Kidney glomerular epithelial cell (primary cell): Measurements from ENCODE around the gene SPAG7.

ENCODE experiments used
- DNase-seq: peaks from one replicate; lab custom pipeline; 2025; lab: John Stamatoyannopoulos, UW

The SPAG7 gene

DNA sequence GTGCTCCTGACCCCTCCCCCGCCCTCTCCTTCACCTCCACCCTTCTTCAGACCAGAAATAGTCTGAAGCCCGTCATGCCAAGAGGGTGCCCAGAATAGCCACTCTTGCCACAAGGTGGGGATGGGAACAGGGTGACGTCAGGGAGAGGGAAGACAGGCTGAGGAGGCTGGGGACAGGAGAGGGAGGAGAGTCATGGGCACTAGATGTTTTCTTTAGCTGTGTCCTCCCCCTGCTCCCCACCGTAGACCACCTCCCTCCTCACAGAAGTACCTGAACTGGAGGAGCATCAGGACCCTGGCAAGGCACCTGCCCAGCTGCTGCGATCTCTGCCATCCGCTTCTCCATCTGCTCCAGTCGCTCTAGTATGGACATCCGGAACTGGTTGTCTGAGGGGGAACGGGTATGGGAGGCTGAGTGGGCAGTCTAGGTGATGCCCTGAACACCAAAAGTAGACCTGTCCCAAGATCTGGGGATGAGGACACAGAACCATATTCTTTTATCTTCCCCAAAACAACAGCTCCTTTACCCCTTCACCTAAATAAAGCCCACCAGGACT lies 6.6 kb upstream of the SPAG7 start:
- no peak for DNase-seq

DNA sequence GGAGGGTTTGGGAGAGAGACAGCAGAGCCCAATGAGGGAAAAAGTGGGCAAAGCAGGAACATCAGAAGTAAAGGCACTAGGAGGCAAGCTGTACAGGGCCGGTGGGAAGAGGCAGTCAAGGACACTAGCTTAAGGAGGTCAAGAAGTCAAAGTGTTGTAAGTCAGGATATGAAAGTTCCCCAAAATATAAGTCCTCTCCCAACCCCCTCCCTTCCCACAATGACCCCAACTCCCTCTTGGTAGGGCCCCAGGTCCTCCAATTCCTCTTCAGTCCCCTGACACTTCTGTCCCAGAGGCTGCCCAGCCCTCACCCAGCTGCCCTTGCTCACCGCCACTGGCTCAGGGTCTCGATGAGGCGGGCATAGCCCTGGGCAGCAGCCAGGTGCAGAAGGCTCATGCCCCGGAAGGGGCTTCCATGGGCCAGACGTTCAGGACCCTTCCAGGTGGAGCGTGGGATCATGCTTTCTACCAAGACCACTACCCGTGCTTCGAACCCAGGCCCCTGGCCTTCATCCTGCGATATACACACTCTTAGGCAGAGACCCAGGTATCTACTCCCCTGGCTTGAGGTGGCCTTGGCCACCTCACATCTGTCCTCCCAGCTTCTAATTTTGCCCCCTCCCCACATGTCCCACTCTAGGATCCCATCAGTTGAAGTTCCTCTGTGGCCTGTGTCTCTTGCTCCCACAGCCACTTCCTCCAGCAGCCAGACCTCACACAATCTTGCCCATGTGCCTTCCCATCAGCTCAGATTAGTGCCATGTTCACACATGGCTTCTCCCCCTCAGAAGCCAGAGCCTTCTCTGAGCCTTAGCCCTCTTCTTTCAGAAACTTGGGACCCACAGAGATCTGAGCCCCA lies 5.9 kb upstream of the SPAG7 start:
- DNase-seq, result no peak

DNA sequence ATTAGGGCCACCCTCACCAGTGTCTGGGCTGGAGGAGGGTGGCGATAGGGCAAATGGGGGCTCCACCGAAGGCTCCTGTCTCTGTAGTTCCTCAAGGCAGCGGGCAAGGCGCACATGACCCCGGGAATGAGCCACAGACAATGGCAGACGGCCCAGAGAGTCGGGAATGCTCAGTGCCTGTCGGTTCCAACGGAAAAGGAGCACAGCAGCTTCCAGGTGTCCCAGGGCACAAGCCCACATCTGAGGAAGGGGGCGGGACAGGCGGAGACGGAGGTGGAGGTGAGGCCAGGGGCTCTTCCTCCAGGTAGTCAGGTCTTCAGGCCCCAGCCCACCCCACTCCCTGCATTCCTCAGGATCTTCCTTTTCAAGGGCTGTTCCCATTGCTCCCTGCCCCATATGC lies 5.1 kb upstream of the SPAG7 start:
- no peak for DNase-seq

DNA sequence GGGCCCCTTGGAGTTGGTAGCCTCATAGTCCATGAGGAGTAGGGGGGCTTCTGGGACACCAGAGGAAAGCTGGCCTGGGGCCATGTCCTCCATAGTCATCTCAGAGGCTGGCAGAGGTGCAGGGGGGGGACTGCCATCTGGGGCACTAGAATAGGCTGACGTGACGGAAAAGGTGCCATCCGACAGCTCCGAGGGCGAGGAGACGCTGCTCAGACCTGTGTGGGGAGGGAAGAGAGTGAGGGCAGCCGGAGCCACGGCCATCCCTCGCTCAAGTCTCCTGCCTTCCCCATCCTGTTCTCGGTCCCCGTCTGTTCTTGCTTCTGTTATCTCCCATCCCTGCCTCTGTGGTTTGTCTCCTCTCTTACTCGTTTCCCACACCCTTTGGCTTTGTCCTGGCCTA lies 4.7 kb upstream of the SPAG7 start:
- DNase-seq, result no peak

DNA sequence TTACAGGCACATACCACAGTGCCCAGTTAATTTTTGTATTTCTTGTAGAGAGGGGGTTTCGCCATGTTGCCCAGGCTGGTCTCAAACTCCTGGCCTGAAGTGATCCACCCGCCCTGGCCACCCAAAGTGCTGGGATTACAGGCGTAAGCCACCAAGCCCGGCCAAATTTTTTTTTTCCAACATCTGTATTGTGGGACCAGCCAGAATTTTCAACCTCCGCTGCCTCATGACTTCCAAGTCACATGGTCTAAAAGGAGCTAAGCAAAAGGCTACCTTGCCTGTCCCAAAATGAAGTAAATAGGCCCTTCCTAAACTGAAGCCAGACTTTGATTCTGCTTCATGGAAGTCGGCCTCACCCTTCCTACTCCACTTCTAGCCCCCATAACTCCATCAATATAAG lies 4.2 kb upstream of the SPAG7 start:
- no peak for DNase-seq

DNA sequence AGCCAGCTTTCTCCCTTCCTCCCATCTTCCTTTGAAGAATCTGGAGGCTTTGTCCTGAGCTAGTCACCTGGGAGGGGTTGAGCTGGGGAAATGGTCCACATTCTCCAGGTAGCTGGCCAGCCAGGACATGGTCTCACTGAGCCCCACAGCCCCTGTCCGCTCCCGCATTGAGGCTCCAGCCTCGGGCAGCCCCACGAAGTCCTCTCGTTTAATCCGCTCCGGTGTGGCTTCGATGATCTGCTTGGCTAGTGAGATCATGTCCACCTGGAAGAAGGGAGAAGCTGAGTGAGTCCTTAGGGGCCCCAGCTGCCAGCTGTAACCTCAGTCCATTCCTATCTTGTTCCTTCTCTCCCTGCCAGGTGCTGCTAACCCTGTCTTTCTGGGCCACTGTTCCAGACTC lies 2.7 kb upstream of the SPAG7 start:
- DNase-seq, result no peak

DNA sequence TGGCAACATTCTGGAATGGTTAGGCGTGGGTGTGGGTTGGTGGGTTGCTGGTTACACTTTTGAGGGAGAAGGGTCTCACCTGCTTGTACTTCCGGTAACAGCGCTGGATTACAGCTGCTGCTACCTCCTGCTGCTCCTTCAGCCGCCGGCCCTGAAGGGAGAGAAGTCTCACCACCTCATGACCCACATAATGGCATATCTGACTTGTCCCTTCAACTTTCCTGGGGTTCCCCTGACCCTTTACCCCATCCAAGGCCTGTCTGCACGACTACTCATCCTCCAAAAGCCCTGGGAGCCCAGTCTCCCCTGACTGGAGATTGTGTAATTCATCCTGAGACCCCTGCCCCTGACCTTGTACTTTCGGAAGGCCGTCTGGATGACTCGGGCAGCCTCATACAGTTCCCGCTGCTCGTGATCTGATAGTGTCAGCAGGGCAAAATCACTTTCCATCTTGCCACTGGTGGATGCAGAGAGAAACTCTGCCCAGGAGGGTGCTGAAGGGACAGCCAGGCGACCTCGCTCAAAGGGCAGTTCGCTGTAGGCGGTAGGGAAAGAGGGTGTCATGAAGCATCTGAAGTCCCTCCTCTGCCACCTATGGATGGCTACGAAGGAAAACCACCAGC lies 2.0 kb upstream of the SPAG7 start:
- no peak for DNase-seq

DNA sequence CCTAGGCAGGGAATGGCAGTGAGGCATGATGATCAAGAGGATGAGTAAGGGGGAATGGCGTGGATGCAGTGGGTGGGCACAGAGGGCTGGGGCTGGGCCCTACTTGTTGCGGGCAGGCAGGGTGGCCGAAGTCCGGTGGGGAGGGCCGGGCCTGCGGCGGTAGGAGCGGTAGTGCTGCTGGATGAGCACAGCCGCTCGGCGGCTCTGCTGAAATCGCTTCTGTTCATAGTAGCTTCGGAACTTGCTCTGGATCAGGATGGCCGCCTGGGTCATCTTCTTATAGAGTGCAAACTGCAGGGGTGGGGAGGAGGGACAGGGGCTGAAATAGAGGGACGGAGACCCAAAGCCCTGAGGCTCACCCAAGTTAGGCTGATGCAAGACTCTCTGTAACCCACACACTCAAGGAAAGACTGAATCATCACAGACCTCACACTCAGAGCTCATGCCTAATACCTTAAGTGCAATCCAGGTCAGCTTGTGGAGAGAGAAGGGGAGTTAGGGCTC lies 1.5 kb upstream of the SPAG7 start:
- peak; percentile 76 for DNase-seq

DNA sequence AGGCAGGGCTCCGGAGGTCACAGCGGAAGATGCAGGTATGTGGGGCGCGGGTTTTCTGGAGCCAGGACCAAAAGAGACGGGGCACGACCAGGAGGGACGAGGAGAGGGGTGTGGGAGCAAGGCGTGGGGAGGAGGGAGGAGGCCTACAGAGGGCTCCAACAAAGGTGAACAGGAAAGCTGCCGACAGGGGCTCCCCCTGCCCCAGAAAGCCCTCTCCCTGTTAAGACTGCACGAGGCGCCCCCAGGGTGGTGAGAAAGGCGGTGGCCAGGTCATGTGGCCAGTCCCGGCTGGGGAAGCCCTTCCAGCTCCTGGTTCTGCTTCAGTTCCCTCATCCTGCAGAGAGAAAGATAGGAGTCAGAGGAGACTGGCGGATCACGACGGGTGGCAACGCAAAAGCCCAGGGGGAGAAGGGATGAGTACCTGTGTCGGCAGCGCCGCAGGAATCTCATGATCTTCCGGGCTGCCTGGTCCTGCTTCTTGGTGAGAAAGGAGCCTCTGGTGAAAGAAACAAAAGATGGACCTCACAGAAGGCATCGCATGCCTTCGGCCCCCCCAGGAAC lies 949 bp upstream of the SPAG7 start:
- peak; percentile 62 for DNase-seq

DNA sequence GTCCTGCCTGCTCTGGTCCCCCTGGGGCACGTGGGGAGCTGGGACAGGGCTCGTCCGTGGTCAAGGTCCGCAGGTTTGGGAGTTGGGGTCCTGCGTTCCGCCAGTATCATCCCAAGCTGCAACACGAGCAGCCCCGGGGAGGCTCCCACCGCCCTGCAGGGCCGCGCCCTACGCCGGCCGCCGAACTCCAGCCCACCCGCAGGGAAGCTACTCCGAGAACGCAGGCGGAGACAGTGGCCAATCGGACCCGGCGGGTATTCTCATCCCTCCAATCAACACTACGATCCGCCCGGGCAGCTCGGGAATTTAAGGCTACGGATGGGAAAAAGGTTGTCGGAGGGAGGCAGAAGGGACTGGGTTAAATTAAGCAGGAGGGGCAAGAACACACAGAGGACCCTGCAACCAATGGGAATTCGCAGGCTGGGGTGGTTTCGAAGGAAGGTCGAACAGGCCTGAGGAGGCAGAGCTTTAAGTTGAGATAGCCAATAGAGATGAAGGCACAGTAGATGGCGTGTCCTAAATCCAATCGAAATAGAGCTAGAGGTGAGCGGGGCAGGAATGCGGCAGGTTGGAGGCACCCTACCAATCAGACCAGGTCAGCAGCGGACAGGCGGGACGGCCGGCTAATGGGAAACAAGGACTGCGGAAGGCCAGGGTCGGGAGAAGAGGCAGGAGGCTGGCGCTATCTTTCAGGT lies 626 bp downstream of the SPAG7 start:
- peak; percentile 99 for DNase-seq

DNA sequence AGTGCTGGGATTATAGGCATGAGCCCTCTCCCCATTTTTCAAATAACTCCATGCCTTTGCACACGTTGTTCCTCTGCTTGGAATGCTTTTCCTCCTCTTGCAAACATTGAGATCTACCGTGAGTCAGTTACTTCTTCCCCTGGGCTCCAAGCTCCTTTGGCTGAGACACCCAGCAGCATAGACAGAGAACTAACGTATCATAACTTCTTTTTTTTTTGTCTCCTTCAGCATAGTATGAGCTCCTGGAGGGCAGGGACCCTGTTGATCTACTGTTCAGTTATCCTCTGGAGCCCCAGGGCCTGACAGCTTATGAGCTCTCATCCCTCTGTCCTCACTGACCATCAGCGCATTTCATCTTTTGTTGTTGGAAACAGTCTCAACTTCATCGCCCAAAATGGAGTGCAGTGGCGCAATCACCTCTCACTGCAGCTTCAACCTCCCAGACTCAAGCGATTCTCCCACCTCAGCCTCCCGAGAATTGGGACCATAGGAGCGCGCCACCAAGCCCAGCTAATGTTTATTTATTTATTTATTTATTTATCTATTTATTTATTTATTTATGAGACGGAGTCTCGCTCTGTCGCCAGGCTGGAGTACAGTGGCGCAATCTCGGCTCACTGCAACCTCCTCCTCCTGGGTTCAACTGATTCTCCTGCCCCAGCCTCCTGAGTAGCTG lies 2.2 kb downstream of the SPAG7 start:
- no peak for DNase-seq

DNA sequence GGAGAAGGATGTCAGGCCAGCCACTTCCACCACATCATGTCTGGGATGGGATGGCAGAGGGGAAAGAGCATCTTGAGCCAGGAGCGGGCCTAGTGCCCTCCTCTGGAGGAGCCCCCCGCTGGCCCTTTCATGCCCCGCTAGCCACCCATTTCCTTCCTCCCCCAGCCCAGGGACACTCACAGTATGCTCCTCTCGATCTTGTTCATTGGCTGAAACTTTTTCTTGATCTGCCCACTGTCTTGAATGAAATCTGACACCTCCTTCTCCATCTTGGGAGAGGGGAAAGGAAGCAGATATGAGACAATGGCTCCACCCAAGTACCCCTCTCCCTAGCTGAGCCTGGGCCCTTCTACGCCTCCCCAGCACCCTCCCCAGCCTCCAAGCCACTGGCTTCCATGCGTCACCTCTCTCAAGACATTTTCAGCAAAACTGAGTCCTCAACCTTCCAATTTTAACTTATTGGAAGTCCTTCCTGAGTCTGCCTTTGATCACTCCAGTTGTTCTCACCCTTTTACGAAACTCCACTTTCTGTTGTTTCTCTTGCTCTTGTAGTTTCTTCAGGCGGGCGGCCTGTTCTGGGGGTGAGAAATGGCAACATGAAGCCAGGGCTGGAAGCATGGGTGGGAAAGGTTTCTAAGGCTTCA lies 7.2 kb downstream of the SPAG7 start:
- no peak for DNase-seq

DNA sequence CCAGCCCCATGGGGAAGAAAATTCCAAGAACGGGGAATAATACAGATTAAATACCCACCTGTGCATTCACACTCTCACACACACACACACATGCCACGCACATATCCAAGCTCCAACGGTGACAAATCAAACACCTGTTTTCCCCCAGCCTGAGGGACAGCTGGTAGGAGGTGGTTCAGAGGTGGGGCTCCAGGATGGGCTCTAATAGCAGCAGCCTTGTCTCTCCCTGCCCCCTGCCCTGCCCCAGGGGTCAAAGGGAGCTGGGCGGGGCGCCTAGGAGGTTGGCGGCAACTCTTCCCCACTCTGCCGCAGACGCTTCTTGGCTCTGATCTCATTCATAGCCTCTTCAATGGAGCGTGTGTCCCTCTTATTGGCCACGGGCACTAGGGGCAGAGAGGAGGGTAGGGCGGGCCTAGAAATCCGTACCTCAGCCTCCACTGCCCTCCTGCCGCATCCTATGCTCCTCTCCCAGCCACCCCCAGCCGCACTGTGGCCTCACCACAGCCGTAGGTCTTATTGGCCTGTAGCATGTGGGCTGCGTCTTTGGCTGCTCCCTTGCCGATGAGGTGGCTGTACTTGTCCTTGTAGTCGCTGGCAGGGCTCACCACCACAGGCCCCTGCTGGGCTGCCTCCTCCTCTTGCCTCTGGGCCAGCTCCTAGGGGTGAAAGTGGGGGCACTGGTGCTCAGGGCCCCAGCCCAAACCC lies 8.2 kb downstream of the SPAG7 start:
- no peak for DNase-seq

DNA sequence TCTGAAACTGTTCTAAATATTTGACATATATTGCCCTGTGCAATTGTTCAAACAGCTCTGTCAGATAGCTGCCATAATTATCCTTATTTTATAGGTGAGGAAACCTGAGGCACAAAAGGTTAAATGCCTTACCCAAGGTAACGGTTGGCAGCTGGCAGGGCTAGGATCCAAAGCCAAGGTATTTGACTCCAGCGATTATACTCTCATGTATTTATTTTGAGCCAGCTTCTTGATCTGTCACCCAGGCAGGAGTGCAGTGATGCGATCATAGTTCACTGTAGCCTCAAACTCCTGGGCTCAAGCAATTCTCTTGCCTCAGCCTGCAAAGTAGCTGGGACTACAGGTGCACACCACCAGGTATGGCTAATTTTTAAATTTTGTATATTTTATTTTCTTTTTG lies 9.5 kb downstream of the SPAG7 start:
- DNase-seq, result no peak

DNA sequence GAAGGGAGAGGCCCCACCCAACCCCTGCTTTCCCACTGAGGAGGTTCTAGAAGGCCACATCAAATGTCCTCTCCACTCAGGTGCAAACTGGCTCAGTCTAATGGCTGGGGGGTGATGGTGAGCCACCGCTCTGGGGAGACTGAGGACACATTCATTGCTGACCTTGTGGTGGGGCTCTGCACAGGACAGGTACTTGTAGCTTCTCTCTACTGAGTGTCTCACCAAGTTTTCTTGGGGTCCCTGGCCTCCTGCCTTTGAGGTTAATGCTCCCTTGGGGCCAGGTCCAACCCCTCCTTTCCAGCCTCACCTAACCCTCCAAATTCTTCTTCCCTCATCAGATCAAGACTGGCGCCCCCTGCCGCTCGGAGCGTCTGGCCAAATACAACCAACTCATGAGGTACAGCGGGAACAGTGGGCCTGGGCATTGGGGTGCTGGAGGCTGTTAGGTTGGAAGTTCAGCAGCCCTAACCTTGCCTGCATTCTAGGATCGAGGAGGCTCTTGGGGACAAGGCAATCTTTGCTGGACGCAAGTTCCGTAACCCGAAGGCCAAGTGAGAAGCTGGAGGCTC lies 11.0 kb downstream of the SPAG7 start:
- no peak for DNase-seq

DNA sequence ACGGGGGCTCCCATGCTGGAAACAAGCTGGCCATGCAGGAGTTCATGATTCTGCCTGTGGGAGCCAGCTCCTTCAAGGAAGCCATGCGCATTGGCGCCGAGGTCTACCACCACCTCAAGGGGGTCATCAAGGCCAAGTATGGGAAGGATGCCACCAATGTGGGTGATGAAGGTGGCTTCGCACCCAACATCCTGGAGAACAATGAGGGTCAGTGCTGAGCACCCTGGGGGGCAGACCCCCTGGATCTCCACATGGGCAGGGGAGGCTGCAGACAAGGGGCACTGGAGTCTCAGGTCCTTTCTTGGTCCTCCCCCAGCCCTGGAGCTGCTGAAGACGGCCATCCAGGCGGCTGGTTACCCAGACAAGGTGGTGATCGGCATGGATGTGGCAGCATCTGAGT lies 12.5 kb downstream of the SPAG7 start:
- DNase-seq, result no peak

DNA sequence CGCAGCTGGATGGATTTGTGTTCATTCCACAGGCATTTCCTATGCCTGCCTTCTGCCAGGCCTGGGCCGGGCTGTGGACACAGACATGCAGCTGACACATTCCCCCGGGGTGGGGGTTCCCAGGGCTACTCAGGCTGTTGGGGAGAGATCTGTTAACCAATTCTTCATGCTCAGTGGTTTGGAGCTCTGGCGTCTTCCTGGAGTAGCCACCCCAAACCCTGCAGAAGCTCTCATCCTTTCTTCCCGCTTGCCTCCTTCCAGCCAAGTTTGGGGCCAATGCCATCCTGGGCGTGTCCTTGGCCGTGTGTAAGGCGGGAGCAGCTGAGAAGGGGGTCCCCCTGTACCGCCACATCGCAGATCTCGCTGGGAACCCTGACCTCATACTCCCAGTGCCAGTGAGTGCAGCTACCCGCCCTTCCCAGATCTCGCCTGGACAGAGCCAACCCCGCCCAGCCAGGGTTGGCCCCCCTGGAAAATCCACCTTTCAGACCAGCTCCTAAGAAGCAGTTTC lies 14.1 kb downstream of the SPAG7 start:
- DNase-seq, result peak; percentile 87

DNA sequence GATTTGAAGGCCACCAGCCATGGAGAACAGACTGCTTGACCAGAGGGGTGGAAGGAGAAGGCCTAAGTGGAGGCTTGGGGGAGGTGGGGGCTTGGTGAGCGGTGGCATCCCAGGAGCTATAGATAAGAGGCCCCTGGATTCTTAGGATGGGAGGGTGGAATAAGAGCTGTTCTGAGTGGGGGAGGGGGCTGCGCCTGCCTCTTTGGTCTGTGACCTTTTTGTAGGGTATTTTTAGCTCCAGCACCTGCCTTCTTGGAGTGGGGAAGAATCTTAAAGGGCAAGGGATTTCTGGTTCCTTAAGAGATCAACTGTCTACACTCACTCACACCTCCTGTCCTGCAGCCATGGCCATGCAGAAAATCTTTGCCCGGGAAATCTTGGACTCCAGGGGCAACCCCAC lies 16.1 kb downstream of the SPAG7 start:
- DNase-seq, result no peak

DNA sequence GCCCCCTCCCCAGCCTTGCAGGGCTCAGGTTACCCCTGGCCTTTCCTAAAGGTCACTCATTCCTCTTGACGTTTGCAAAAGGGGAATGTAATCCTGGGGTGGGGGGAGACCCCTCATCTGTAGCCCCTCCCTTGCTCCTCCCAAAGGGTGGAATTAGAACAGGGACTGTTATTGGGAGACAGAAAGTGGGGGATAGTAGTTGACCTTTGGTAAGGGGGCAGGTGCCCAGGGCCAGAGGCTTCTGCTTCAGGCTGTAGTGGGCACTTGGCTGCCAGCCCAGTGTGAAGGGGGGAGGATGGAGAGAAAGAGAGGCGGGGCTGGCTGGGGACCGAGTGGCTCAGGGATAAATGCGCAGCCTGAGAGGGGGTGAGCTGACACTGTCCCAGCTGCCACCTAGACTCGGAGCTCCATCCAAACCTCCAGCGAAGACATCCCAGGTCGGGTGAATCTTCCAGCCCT lies 16.8 kb downstream of the SPAG7 start, which contains the start of gene ENO3:
Gene ENO3, plus strand, starts transcription at position 374 of the 459 bp plus-strand sequence. CDS start 711 bp downstream, outside the sequence.
- no peak for DNase-seq
